HG03045 (cell line): Measurements from ENCODE around the gene ROPN1L.
A peak's percentile ranks its signal among the peaks of the same experiment; 100 is the strongest.
"Not testable (repeated sequence)": the region's sequence is repeated elsewhere in the genome, so short reads cannot be mapped to it uniquely, and the experiment has no call there.

ENCODE experiments used
- ATAC-seq: cut with Tn5 transposase; IDR thresholded peaks from one replicate; pipeline ENCODE4 v1.9.1; 2021; ENCODE audit warnings: mild to moderate bottlenecking, moderate library complexity; ENCODE audit not compliant: unreplicated experiment

Gene ROPN1L

DNA sequence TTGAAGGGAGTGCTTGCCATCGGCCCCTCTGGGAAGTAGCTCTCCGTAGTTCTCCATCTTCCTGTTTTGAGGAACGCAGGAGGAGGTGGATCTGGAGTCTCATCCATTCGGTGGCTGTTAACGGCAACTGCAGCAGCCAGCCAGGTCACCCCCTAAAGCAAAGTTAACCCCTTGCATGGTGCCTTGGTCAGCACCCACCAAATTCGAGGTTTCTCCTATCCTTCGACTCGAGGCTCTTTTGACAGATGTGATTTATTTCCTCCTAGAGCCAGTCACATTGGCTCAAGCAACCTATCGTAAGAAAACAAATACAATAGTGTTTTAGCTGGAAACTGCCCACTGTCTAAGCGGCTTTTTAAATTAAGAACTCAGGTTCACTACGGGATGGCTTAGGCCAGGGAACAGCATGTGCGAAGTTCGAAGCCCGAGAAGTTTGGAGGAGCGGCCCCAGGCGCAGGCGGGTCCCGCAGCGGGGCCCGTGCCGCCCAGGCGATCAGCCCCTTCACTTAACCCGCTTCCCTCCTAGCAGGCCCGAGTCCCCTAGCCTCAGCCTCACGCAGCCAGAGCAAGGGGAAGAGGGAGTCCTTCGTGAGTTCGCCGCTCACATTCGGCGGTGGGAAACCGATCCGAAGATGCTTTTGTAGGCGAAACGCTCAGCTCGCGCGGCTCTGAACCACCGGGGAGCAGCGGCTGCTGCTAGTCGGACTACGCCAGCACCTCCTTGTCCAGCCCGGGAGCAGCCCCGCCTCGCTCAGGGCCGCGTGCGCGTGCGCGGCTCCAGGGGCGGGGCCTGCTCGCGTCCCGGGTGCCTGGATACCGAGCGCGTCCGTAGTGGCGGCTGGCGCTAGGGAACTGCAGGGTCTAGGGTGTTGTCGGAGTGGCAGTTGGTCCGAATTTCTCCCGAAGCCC lies at the start of gene ROPN1L:
Gene ROPN1L (plus strand): TSS at position 797 of the 909 bp plus-strand sequence. CDS start 289 bp downstream, outside the sequence.
- peak; percentile 99 for ATAC-seq

DNA sequence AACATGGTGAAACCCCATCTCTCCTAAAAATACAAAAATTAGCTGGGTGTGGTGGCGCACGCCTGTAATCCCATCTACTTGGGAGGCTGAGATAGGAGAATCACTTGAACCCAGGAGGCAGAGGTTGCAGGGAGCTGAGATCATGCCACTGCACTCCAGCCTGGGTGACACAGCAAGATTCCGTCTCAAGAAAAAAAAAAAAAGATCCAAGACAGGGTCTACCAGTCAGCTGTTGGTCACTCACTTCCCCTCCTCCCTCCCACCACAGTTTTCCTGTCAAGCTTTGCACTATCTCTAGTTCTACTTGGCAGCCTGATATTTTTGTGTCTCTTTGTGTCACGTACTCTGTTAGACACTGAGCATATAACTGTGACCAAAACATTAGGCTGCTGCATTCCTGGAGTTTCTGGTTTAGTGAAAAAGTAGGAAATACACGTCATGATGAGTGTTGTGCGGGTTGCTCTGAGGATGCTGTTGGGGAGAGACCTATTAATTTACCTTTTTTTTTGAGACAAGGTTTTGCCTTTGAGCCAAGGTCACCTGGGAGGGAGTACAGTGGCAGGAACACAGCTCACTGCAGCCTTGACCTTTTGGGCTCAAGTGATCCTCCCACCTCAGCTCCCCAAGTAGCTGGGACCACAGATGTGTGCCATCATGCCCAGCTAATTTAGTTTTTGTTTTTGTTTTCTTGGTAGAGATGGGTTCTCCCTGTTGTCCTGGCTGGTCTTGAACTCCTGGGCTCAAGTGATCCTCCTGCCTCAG lies 48.9 kb upstream of the ROPN1L start:
- ATAC-seq: not testable (repeated sequence)

DNA sequence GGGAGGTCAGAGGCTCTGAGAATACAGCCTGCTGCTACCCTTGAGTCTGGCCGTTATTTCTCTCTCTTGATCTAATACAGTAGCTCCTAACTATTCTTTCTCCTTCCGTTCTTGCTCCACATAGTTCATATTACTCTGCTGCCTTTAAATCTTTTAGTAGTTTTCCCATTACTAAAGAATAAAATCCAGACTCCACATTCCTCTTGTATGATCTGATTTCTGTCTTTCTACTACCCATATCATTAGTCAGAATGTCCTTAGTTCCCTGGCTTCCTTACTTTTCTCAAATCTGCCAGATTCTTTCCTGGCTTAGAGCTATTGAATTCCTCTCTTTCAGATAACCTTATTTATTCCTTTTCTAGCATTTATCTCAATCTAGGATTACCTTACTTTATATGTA lies 48.2 kb upstream of the ROPN1L start:
- no peak for ATAC-seq

DNA sequence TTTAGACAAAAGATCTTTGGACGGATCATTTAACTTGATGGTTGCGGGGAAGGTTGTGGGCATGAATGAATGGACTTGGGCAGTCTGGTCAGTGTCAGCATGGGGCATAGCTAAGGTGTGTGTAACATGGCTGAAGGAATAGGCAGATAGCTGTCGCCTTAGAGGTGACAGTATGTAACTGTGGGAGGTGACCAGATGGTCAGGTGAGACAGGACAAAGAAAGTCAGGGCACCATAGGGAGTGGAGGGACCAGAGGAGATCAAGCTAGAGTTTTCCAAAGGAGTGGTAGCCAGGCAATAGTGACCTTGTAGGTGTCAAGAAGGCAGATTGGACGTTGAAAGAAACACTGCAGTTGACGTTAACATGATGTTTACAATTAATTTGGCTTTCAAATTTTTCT lies 45.1 kb upstream of the ROPN1L start:
- no peak for ATAC-seq

DNA sequence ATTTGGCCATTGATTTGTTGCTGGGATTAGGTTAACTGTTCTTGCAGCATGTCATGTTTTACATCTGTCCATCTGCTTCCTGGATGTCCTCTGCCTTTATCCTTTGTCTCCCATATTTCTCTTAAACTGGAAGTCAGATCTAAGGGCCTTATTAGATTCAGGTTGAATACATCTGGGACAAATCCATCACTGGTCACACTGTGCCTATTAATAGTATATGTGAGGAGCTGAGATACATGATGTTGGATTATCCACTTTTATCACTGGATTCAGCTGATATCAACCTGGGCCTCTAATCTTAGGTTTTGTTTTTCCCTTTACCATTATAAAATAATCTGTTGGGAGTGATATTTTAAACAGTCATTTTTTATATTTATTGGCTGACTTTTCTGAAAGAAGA lies 41.8 kb upstream of the ROPN1L start:
- no peak for ATAC-seq

DNA sequence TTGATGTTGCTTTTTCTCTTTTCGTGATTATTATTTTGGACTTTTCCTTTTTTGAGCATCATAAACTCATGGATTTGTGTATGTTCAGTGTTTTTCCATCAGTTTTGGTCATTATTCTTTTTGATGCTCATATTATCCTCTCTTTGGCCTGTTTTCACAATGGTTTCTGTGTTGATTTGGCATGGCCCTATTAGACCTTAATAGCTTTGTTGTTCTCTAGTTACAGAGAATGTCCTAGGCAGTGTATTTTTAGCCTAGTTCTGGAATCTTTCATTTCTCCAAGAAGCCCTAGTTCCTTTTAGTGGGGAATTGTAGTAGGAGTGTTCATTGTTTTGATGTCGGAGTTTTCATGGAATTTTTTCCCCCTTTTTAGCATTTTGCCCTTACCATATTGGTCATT lies 41.3 kb upstream of the ROPN1L start:
- ATAC-seq: no peak

DNA sequence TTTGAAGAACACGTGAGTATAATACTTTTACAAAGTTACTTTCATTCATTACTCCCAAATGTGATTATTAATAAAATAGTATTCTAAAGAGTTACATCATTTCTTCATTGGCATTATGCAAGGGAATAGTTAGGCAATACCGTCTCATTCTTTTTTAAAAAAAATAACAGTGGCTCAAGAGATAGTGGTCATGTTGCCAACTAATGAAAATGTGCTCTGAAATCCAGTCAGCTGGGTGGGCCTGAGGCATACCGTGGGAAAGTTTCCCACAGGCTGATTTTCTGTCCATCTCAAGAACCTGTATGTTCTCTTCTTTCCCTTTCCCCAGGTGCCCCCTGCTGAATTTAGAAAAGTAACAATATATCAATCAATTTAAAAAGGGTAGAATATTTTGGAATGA lies 40.8 kb upstream of the ROPN1L start:
- ATAC-seq: no peak

DNA sequence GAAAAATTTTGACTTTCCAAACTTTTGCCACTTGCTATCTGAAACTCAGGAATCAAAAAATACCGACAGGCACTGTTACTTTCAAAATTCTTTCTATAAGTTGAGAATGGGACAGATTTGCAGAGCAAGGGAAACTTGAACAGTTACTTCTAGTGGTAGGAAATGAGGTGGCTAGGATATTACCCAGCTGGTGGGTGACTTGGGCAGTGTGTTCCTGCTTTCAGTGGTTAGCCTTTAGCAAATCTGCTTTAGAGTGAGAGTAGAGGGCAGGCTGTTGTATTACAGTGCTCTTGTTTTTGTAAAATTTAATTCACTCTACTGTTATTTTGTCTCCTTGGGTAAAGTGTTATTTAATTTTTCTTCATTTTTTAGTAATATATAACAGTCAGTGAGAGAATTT lies 40.2 kb upstream of the ROPN1L start:
- ATAC-seq: peak; percentile 61

DNA sequence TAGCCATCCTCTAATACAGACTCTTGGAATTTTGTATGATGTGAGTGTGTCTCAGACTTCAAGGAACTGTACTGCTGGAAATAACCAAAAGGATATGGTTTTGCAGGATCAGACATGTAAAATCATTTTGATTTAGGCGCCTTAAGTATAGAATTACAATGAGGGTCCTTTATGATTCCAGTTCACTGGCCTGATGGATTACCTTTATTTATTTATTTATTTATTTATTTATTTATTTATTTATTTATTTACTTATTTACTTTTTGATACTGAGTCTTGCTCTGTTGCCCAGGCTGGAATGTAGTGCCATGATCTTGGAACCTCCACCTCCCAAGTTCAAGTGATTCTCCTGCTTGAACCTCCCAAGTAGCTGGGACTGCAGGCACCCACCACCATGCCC lies 37.9 kb upstream of the ROPN1L start:
- no peak for ATAC-seq

DNA sequence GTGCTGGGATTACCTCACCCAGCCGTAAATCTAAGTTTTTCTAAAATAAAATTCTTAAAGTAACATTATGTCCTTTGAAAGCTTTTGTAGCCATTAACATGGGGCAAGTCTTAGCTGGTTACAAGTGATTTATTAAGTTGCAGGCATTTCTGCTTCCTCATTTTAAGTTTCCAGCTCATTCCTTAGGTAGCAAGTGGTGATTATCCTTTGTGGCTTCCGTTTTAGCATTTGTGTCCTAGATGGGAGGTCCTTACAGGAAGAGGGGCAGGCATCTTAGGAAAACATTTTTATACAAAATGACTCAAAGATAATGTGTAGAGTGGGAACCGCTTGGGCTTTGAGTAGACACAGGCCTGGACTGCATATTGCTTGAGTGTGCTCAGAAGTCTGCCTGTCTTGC lies 35.0 kb upstream of the ROPN1L start:
- no peak for ATAC-seq

DNA sequence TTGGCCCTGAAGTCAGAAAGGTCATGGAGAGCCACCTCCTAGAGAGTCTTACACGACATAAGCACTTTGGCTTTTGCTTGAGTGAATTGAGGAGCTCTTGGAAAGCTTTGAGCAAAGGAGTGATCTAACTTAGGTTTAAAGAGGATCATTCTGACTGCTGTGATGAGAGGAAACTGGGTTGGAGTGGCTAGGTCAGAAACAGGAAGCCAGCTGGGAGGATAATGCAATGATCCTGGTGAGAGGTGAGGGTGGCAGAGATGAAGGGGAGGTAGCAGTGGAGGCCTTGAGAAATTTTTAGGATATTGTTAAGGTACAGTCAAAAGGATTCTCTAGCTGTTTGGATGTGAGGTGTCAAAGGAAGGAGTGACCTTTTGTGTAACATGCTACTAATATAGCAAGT lies 32.2 kb upstream of the ROPN1L start:
- no peak for ATAC-seq

DNA sequence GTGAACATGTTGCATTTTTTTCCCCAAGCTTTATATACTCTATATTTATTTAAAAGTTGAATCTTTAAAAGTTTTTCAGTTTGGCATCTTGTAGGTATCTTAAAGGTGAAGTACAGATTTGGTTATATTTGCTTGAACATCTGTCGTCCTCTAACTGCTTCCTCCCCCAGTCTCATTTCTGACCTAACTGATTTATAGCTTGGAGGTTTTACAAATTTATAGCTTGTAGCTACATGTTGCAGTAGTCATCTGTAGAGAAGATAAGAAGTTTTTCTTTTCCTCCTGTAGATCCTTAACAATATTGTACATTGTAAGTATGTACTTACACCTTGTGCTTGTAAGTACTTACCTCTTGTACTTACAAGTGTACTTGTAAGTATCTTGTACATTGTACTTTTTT lies 31.0 kb upstream of the ROPN1L start:
- ATAC-seq: no peak

DNA sequence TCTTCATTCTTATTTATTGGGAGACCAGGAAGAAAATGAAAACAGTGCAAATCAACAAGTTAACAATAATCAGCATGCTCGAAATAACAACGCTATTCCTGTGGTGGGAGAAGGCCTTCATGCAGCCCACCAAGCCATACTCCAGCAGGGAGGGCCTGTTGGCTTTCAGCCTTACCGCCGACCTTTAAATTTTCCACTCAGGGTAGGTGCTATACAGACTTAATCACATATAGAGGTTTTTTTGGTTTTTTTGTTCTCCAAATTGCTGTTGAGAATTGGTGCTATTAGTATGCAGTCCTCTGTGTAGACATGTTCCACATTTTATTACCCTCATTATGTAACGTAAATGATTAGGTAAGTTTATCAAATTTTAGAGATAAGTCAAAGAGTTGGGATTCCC lies 30.3 kb upstream of the ROPN1L start:
- no peak for ATAC-seq

DNA sequence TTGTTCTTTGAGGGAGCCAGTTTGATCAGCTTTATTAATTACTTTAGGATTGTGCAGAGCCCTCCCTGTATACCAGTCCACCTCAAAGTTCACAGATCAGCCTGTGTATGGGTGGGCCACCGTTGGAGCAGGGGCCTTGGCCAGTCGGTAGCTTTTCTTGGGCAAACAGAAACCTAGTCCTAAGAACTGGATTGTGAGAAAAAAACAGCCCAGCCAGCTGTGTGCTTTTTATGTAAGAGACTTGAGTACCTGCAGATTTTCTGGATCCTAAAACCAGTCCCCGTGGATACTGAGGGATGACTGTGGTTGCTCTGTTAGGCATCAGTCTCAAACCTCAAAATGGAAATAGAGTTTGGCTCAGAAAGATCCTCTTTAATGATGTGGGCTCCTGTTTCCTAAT lies 24.8 kb upstream of the ROPN1L start:
- ATAC-seq: no peak

DNA sequence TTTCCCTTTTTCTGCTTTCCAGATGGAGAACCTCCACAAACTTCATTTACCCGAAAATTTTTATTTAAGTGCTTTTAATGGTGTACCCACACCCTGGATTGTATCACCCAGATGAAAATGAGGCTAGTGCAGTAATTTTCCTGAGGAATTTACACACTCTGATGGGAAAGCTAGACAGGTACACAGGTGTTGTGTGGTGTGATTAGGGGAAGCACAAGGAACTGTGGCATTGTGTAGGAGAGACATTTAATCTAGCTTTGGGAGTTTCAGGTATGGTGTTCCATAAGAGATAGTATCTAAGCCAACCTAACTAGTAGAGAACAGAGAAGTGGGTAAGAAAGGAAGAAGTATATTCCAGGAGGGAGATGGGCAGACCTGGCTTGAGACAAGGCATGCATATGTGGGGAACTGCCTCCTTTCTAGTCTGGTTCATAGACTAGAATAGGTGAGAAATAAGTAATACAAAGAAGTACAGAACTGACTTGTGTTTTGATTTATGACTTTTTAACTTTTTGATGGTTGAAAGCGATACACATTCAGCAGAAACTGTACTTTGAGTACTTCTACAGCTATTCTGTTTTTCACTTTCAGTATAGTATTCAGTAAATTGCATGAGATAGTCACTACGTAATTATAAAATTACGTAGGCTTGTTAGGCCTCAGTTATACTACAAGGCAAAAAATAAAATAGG lies 22.9 kb upstream of the ROPN1L start:
- no peak for ATAC-seq

DNA sequence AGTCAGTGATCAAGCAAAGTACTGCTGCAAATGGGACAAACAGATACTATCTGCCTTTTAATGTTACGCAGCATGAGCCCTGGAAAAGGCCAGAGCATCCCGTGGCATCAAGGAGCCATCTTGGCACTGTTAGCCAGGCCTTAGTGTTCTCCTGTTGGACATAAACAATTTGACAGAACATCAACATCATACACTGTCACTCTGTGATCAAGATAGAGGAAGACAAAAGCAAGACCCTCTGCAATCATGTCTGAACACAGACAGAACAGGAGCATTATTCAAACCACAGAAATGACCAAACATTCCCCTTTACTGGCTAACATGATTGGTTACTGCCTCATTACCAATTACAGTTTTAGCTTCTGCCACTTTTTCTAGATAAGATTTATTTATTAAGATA lies 21.2 kb upstream of the ROPN1L start:
- no peak for ATAC-seq

DNA sequence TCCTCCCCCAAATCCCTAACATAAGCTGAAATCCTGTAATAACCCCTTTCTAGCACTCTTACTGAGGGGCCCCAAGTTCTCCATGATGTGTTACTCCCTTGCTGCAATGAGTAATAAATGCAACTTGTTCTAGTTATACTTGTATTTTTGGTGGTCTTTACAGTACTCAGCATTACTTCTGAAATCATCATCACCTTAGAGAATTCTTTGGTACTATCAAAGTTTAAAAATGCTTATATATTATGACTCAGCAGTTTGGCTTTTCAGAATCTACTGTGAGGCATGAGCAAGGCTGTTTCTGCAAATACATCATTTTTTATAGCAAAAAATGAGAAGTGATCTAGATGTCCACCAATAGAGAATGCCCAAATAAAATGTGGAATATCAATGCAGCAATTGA lies 20.7 kb upstream of the ROPN1L start:
- no peak for ATAC-seq

DNA sequence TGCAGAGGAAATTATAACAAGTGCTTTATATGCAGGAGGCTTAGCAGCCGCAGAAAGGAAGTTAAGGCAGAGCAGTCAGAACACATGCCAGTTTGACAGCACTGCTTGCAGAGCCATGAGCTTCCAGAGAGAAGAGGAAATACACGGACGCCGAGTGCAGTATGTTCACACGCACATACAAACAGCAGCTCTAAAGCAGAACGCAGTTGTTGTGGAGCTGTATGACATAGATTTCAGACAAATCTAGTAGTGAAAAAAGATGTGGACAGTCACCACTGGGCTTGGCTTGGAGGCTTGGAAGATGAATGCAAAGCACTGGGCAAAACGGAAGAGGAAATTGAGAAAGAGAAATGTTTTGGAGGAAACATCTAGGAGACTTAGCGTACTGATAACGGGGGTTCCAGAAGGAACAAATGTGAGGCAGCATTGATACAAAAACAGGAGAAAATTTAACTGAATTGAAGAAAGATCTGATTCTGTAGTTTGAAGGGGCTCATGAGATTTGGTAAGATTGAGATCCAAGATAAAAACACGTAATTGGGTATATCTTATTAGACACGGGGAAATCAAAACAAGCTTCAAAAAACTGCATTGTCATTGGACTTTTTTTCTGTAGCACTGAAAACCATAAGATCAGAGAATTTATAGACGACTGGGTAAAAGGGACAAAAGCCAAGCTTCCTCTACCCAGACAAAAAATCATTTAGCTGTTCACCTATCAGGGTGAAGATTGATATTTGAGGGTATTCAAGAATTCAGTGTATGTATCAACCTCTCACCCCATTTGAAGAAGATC lies 19.6 kb upstream of the ROPN1L start:
- ATAC-seq: no peak

DNA sequence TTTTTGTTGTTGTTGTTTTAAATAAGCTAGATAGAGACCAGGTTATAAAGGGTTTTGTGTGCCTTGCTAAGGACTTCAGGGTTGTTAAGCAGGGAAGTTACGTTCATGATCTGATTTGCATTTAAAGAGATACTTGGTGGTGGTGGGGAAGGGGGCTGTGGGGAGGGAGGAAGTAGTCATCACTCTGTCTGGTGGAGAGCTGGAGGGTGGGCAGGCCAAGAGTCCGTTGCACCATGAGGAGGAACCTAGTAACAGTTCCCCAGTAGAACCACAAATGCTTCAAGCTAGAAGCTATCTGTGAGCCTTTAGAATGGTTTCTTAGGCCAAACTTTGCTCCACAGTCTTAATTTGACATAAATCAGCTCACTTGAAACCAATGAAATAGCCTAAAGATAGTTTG lies 18.7 kb upstream of the ROPN1L start:
- ATAC-seq: no peak

DNA sequence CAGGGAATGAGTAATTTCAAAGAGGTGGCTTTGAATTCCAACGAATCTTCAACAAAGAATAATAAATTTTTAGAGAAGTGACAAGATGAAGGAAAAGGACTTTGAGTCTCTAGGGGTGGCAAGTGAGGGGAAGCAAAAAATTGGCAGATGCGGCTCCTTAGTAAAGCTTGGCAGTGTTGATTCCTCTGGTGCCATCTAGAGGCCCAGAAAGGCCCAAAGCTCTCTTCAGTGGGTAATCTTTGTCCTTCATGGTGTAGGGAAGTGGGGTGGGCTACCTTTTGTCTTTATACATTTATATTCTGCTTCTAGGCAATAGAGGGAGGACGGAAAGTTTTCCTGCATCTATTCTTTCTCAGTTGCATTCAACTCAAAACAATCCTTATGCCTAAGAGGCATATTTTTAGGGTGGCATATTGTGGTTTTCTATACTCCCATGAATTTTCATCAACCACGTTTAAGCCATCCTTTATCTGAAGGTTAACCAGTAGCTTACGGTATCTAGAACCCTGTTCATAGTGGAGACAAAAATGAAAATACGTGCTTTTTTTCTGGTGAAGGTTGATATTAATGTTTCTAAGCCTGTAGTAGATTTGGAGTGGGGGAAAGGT lies 17.5 kb upstream of the ROPN1L start:
- no peak for ATAC-seq
